Measurements from ENCODE around the gene FAM3D. TPM values are rescaled to one million over a fixed set of nuclear protein-coding genes. Genes with fewer than 3 reads are reported as not detected.

FAM3D gene
- total RNA-seq, 1 experiment from 2014 or later = not detected

- CTCF ChIA-PET = interaction anchor here (0.6 to 1.0 kb wide), 3 partner anchors 18 to 62 kb away, joined by 4 to 6 read pairs (median 5); no protein-coding TSS in a partner anchor
- DNase-seq = no peak
- 0 out of 2 replicates have a peak overlapping the region, but pooled peaks have one; percentile 11 for H3K4me2 ChIP-seq (ENCODE audit: low read length)
- no peaks in the 10 kb centered on the region for H3K79me2 ChIP-seq (ENCODE audit: low read length)
- H3K36me3 ChIP-seq (ENCODE audit: low read depth, low read length) = no peaks in the 10 kb centered on the region
- no peaks in the 10 kb centered on the region for H3K9me3 ChIP-seq (ENCODE audit: low read length)
- H3K27ac ChIP-seq (ENCODE audit: low read length) = no peak overlapping the region; the same call in 1 of the 2 replicates
- no peaks in the 10 kb centered on the region for H3K27me3 ChIP-seq (ENCODE audit: low read length)
- TF ChIP-seq CTCF (conservative IDR thresholded peaks at IDR 0.05; ENCODE audit: low read depth, low read length) (no peak), EZH2phosphoT487 (IDR thresholded peaks at IDR 0.05; ENCODE audit: borderline replicate concordance, low read length) (no peak), EZH2 (IDR thresholded peaks at IDR 0.05; ENCODE audit: low read length, unreplicated experiment) (no peak)
- no peak overlapping the region for H3K4me3 ChIP-seq (ENCODE audit: low read length)
- POLR2A ChIA-PET (ENCODE audit: unreplicated experiment) = no interaction called here
- H3K4me1 ChIP-seq (ENCODE audit: insufficient read depth, low read length) = peaks cover 38% of the 10 kb centered on the region
- intact Hi-C loops (cut with micrococcal nuclease) = no loop called here
- H4K20me1 ChIP-seq (ENCODE audit: low read length) = no peaks in the 10 kb centered on the region
- ATAC-seq = no peak
- H3F3A ChIP-seq (ENCODE audit: low read length, unreplicated experiment) = peaks cover 15% of the 10 kb centered on the region
- no peak overlapping the region for H2AFZ ChIP-seq (ENCODE audit: low read length)
- BruUV-seq (replicated peaks) = no TSS peak
- H3K9ac ChIP-seq (ENCODE audit: low read length) = no peak overlapping the region
- no peaks in the 10 kb centered on the region for H3K9me2 ChIP-seq (replicated peaks; ENCODE audit: low read length)
Measured at GRCh38 chr3:58626841-58627569, 39.6 kb downstream of the FAM3D start.

GRCh38 chr3:58625196-58625824 is 41.3 kb downstream of the FAM3D start:
- POLR2A ChIA-PET (ENCODE audit: unreplicated experiment) = no interaction called here
- H3K9ac ChIP-seq (ENCODE audit: low read length) = no peak overlapping the region
- H3F3A ChIP-seq (ENCODE audit: low read length, unreplicated experiment) = peaks cover 15% of the 10 kb centered on the region
- DNase-seq (no peak), ATAC-seq (no peak)
- no peaks in the 10 kb centered on the region for H3K9me3 ChIP-seq (ENCODE audit: low read length)
- BruUV-seq (replicated peaks) = no TSS peak
- no peak overlapping the region for H2AFZ ChIP-seq (ENCODE audit: low read length)
- peaks cover 38% of the 10 kb centered on the region for H3K4me1 ChIP-seq (ENCODE audit: insufficient read depth, low read length)
- no peak overlapping the region for H3K27ac ChIP-seq (ENCODE audit: low read length)
- H3K79me2 ChIP-seq (ENCODE audit: low read length) = no peaks in the 10 kb centered on the region
- H3K27me3 ChIP-seq (ENCODE audit: low read length) = no peaks in the 10 kb centered on the region
- H3K9me2 ChIP-seq (replicated peaks; ENCODE audit: low read length) = no peaks in the 10 kb centered on the region
- no peaks in the 10 kb centered on the region for H3K36me3 ChIP-seq (ENCODE audit: low read depth, low read length)
- TF ChIP-seq EZH2phosphoT487 (IDR thresholded peaks at IDR 0.05; ENCODE audit: borderline replicate concordance, low read length) = no peak
- TF ChIP-seq CTCF (conservative IDR thresholded peaks at IDR 0.05; ENCODE audit: low read depth, low read length) = no peak
- TF ChIP-seq EZH2 (IDR thresholded peaks at IDR 0.05; ENCODE audit: low read length, unreplicated experiment) = no peak
- H3K4me3 ChIP-seq (ENCODE audit: low read length) = no peak overlapping the region
- intact Hi-C loops (cut with micrococcal nuclease) = no loop called here
- no peak overlapping the region for H3K4me2 ChIP-seq (ENCODE audit: low read length)
- CTCF ChIA-PET = no interaction called here
- no peaks in the 10 kb centered on the region for H4K20me1 ChIP-seq (ENCODE audit: low read length)

- DNase-seq (no peak), ATAC-seq (no peak)
- no peak overlapping the region for H3K9ac ChIP-seq (ENCODE audit: low read length)
- peaks cover 14% of the 10 kb centered on the region for H3F3A ChIP-seq (ENCODE audit: low read length, unreplicated experiment)
- no peak overlapping the region for H3K27ac ChIP-seq (ENCODE audit: low read length)
- H3K9me2 ChIP-seq (replicated peaks; ENCODE audit: low read length) = no peaks in the 10 kb centered on the region
- no peak overlapping the region for H2AFZ ChIP-seq (ENCODE audit: low read length)
- ChIA-PET CTCF (no interaction called here), POLR2A (ENCODE audit: unreplicated experiment) (no interaction called here)
- no peak overlapping the region for H3K4me2 ChIP-seq (ENCODE audit: low read length)
- no peaks in the 10 kb centered on the region for H3K9me3 ChIP-seq (ENCODE audit: low read length)
- no peaks in the 10 kb centered on the region for H3K27me3 ChIP-seq (ENCODE audit: low read length)
- no TSS peak for BruUV-seq (replicated peaks)
- no peak overlapping the region for H3K4me3 ChIP-seq (ENCODE audit: low read length)
- H3K4me1 ChIP-seq (ENCODE audit: insufficient read depth, low read length) = peaks cover 32% of the 10 kb centered on the region
- no peaks in the 10 kb centered on the region for H3K36me3 ChIP-seq (ENCODE audit: low read depth, low read length)
- no peaks in the 10 kb centered on the region for H3K79me2 ChIP-seq (ENCODE audit: low read length)
- intact Hi-C loops (cut with micrococcal nuclease) = no loop called here
- H4K20me1 ChIP-seq (ENCODE audit: low read length) = no peaks in the 10 kb centered on the region
- TF ChIP-seq EZH2phosphoT487 (IDR thresholded peaks at IDR 0.05; ENCODE audit: borderline replicate concordance, low read length) (no peak), CTCF (conservative IDR thresholded peaks at IDR 0.05; ENCODE audit: low read depth, low read length) (no peak), EZH2 (IDR thresholded peaks at IDR 0.05; ENCODE audit: low read length, unreplicated experiment) (no peak)
Measured at GRCh38 chr3:58624550-58624949, 42.0 kb downstream of the FAM3D start.
